ENCODE data around the gene LGALS1. TPM values are rescaled to one million over a fixed set of nuclear protein-coding genes. Genes with fewer than 3 reads are reported as not detected.
"Not testable (repeated sequence)": the region's sequence is repeated elsewhere in the genome, so short reads cannot be mapped to it uniquely, and the experiment has no call there.

LGALS1 gene
- total RNA-seq, 1 donor from 2014 or later = 1,816 TPM

- no peak for TF ChIP-seq CTCF (IDR thresholded peaks at IDR 0.05; ENCODE audit: insufficient read depth, low read length, severe bottlenecking)
- Histone ChIP-seq H3K36me3 (ENCODE audit: control insufficient read depth, insufficient read depth, low read length) (peaks cover 50% of the 10 kb centered on the region), H3K4me3 (ENCODE audit: low read depth, low read length) (no peak overlapping the region), H3K27me3 (ENCODE audit: control insufficient read depth, insufficient read depth, low read length) (no peaks in the 10 kb centered on the region)
- DNase-seq (ENCODE audit: low read depth) = no peak
- FAIRE-seq = no peak
Observed at GRCh38 chr22:37650463-37651136, 24.8 kb upstream of the LGALS1 start.

GRCh38 chr22:37654563-37655251 lies 20.7 kb upstream of the LGALS1 start:
- DNase-seq (ENCODE audit: low read depth) (no peak), FAIRE-seq (no peak)
- Histone ChIP-seq H3K27me3 (ENCODE audit: control insufficient read depth, insufficient read depth, low read length) (no peaks in the 10 kb centered on the region), H3K4me3 (ENCODE audit: low read depth, low read length) (no peak overlapping the region), H3K36me3 (ENCODE audit: control insufficient read depth, insufficient read depth, low read length) (peaks cover 30% of the 10 kb centered on the region)
- TF ChIP-seq CTCF (IDR thresholded peaks at IDR 0.05; ENCODE audit: insufficient read depth, low read length, severe bottlenecking) = no peak

GRCh38 chr22:37655252-37655563 lies 20.2 kb upstream of the LGALS1 start:
- DNase-seq (ENCODE audit: low read depth) (no peak), FAIRE-seq (no peak)
- no peak for TF ChIP-seq CTCF (IDR thresholded peaks at IDR 0.05; ENCODE audit: insufficient read depth, low read length, severe bottlenecking)
- Histone ChIP-seq H3K27me3 (ENCODE audit: control insufficient read depth, insufficient read depth, low read length) (no peaks in the 10 kb centered on the region), H3K4me3 (ENCODE audit: low read depth, low read length) (no peak overlapping the region), H3K36me3 (ENCODE audit: control insufficient read depth, insufficient read depth, low read length) (peaks cover 25% of the 10 kb centered on the region)

- FAIRE-seq; H3K4me3 ChIP-seq (ENCODE audit: low read depth, low read length); DNase-seq (ENCODE audit: low read depth); H3K27me3 ChIP-seq (ENCODE audit: control insufficient read depth, insufficient read depth, low read length): not testable (repeated sequence)
- H3K36me3 ChIP-seq (ENCODE audit: control insufficient read depth, insufficient read depth, low read length) = peaks cover 15% of the 10 kb centered on the region
Observed at GRCh38 chr22:37656583-37656982, 18.9 kb upstream of the LGALS1 start.

- DNase-seq (ENCODE audit: low read depth) = peak; percentile 51
- no peak for FAIRE-seq
- TF ChIP-seq CTCF (IDR thresholded peaks at IDR 0.05; ENCODE audit: insufficient read depth, low read length, severe bottlenecking) = no peak
- H3K36me3 ChIP-seq (ENCODE audit: control insufficient read depth, insufficient read depth, low read length) = peaks cover 10% of the 10 kb centered on the region
- peak overlapping the region; percentile 53 for H3K4me3 ChIP-seq (ENCODE audit: low read depth, low read length)
- H3K27me3 ChIP-seq (ENCODE audit: control insufficient read depth, insufficient read depth, low read length) = no peaks in the 10 kb centered on the region
Observed at GRCh38 chr22:37657590-37658132, 17.8 kb upstream of the LGALS1 start.

GRCh38 chr22:37658133-37659065 lies 17.0 kb upstream of the LGALS1 start, which contains the start of gene PDXP:
Gene PDXP, plus strand, starts transcription at chr22:37658723. Its CDS starts 60 bp downstream, at chr22:37658783.
- TF ChIP-seq CTCF (IDR thresholded peaks at IDR 0.05; ENCODE audit: insufficient read depth, low read length, severe bottlenecking) = no peak
- no peaks in the 10 kb centered on the region for H3K27me3 ChIP-seq (ENCODE audit: control insufficient read depth, insufficient read depth, low read length)
- peak; percentile 43 for FAIRE-seq

More at GRCh38 chr22:37658133-37659065, 17.0 kb upstream of the LGALS1 start, which contains the start of gene PDXP:
- Histone ChIP-seq H3K4me3 (ENCODE audit: low read depth, low read length) (peak within 1 kb of the TSS; percentile 53), H3K36me3 (ENCODE audit: control insufficient read depth, insufficient read depth, low read length) (peaks cover 6% of the 10 kb centered on the region)
- DNase-seq (ENCODE audit: low read depth) = peak; percentile 98
